ENCODE measurements around the gene MPND.

MPND gene

DNA sequence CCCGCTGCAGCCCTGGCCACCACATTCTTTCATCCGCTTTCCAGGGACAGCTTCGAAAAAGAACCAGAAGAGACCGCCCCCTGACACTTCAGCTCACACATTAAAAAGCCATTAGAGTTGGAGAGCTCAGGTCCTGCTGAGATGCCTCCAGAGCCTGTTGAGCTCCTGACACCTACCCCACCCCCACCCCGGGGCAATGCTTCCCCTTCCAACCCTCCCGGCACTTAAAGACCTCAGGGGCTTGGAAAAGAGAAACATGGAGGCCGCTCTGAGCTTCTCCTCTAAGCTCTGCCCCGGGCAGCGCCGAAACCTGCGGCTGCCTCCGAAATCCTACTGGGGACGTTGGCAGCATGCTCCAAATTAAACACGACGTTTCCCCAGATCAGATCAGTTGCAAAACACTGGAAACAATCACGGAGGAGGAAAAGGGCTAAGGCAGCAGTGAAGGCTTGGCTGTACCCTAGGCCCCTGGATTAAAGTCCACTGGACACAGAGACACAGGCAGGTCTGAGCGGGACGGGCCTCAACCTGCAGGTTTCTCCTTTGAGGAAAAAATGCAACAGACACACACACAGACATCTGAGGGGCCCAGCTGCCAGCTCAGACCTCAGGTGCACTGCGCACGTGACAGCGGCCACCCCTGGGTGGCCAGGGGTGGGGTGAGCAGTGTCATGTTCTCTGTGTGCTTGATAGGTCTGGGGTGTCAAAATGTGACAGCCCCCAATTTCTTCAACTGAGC is 47.4 kb downstream of the MPND start:
- peak; percentile 52 for DNase-seq

GRCh38 chr19:4391306-4391693 is 47.9 kb downstream of the MPND start:
- in situ Hi-C loops (cut with MboI; ENCODE audit: low pct_unique_long_range_greater_than_20kb, low sequenced_read_pairs) = no loop called here
- no peak for DNase-seq

More for the DNA sequence above, 47.4 kb downstream of the MPND start:
- in situ Hi-C loops (cut with MboI; ENCODE audit: low pct_unique_long_range_greater_than_20kb, low sequenced_read_pairs) = no loop called here

GRCh38 chr19:4391701-4392483 is 48.5 kb downstream of the MPND start:
- no peak for DNase-seq
- in situ Hi-C loops (cut with MboI; ENCODE audit: low pct_unique_long_range_greater_than_20kb, low sequenced_read_pairs) = no loop called here

GRCh38 chr19:4393947-4394590 is 50.7 kb downstream of the MPND start:
- no peak for DNase-seq
- in situ Hi-C loops (cut with MboI; ENCODE audit: low pct_unique_long_range_greater_than_20kb, low sequenced_read_pairs) = no loop called here

- no peak for DNase-seq
- in situ Hi-C loops (cut with MboI; ENCODE audit: low pct_unique_long_range_greater_than_20kb, low sequenced_read_pairs) = no loop called here
These were observed 53.8 kb downstream of the MPND start for GRCh38 chr19:4396949-4397783.

- DNase-seq = peak; percentile 57
- in situ Hi-C loops (cut with MboI; ENCODE audit: low pct_unique_long_range_greater_than_20kb, low sequenced_read_pairs) = no loop called here
These were observed 56.4 kb downstream of the MPND start for GRCh38 chr19:4399812-4400134.

DNA sequence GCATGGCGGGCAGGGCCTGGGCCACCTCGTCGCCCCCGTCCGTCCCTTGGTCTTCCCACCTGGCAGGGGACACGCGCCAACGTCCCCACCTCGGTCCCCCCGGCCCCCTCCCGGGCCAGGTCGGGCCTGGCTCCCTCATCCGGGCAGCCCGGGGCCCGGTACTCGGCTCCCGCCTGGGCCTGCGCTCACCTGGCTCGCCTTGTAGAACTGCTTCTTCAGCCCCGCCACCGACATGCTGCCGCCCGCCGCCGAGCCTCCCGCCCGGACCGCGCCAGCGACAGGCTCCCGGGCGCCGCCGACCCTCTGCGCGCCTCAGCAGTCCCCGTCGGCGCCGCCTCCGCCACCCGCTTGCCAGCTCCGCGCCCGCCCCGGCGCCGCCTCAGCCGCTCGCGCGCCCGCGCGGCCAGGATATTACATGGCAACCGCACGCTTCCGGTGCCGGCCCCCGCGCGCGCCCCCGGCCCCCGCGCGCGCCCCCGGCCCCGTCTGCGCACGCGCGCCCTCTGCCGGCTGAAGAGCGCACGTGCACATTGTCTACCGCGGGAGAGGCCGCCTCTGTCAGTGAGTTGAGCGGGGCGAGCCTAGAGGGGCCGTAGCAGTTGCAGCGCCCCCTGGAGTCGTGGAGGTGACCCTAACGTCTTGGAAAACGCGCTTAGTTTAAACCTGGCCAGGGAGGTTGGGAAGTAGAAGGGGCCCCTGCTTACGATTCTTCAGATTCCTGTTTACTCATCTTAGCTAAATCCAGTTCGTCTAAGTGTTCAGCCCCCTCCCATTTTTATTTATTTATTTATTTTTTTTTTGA is 57.0 kb downstream of the MPND start, which contains the start of gene SH3GL1:
TSS of gene SH3GL1 (minus strand) at position 413 of the 802 bp plus-strand sequence. CDS start at position 234, 179 bp downstream.
- in situ Hi-C loops (cut with MboI; ENCODE audit: low pct_unique_long_range_greater_than_20kb, low sequenced_read_pairs) = no loop called here
- DNase-seq = peak; percentile 91

DNA sequence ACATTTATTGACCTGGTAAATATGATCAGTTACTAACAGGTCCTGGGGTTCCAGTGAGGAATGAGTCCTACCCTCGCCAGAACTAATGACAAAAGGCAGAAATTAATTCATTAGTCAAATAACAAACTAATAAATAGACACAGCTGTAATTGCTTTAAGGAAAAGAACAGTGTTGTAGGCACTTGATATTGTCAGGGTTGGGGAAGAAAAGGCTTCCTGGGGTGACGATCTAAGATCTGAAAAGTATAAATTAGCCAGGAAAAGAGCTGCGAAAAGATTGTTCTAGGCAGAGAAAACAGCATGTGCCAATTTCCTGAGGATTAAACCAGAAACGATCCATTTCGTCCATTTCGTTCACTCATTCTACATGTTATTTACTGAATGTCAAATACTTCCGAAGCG is 58.4 kb downstream of the MPND start:
- DNase-seq = no peak
- in situ Hi-C loops (cut with MboI; ENCODE audit: low pct_unique_long_range_greater_than_20kb, low sequenced_read_pairs) = no loop called here

- DNase-seq = peak; percentile 99
- in situ Hi-C loops (cut with MboI; ENCODE audit: low pct_unique_long_range_greater_than_20kb, low sequenced_read_pairs) = no loop called here
These were observed 59.0 kb downstream of the MPND start, which contains the start of gene CHAF1A for GRCh38 chr19:4402171-4403004. Gene CHAF1A, plus strand, starts transcription at chr19:4402640. Its CDS starts 123 bp downstream, at chr19:4402763.

- DNase-seq = peak; percentile 21
- in situ Hi-C loops (cut with MboI; ENCODE audit: low pct_unique_long_range_greater_than_20kb, low sequenced_read_pairs) = no loop called here
These were observed 59.8 kb downstream of the MPND start for GRCh38 chr19:4403005-4403761.

DNA sequence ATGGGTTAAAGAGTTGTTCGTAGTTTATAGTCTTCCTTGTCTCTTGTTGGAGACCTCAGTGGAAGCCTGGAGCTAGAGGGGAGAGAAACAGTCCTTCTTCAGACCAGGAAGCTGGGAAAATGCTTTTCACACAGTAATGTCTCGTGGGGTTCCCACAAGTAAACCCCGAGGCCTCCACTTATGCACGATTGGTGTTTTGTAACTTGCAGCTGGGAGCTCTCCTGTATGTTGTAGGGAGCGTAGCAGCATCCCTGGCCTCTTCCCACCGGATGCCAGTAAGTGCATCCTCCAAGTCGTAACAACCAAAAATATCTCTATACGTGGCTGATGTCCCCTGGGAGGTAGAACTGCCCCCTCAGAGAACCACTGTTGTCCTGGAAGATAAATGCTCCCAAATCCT is 62.6 kb downstream of the MPND start:
- in situ Hi-C loops (cut with MboI; ENCODE audit: low pct_unique_long_range_greater_than_20kb, low sequenced_read_pairs) = no loop called here
- DNase-seq = no peak

GRCh38 chr19:4406626-4407025 is 63.3 kb downstream of the MPND start:
- no peak for DNase-seq
- in situ Hi-C loops (cut with MboI; ENCODE audit: low pct_unique_long_range_greater_than_20kb, low sequenced_read_pairs) = no loop called here

DNA sequence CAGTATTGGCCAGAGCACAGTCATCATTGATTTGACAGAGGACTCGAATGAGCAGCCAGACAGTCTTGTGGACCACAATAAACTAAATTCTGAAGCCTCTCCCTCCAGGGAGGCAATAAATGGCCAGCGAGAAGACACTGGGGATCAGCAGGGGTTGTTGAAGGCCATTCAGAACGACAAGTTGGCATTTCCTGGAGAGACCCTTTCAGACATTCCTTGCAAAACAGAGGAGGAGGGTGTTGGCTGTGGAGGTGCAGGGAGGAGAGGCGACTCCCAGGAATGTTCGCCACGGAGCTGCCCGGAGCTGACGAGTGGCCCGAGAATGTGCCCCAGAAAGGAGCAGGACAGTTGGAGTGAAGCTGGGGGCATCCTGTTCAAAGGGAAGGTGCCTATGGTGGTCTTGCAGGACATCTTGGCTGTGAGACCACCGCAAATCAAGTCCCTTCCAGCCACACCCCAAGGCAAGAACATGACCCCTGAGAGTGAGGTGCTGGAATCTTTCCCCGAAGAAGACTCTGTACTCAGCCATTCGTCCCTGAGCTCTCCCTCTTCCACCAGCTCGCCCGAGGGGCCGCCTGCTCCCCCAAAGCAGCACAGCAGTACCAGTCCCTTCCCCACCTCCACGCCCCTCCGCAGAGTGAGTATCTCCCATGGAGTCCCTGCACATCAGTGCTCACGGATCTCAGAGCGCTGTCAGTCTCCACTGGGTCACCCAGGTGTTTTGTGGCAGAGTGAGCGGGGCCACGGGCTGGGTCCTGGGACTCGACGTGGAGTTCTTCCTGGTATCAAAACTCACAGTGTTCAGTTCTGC is 66.0 kb downstream of the MPND start:
- no peak for DNase-seq
- in situ Hi-C loops (cut with MboI; ENCODE audit: low pct_unique_long_range_greater_than_20kb, low sequenced_read_pairs) = no loop called here
